Stimulated activated CD8-positive, alpha-beta memory T cell treated with anti-CD3 and anti-CD28 coated beads, Interleukin-12 subunit alpha, Interleukin-12 subunit beta, amount 100 ng/mL, for 24 hours (primary cell): ENCODE results near the gene GINS3.

ENCODE experiments used
- DNase-seq: peaks from one replicate; pipeline ENCODE4 v3.0.0-alpha.2; 2020; ENCODE audit errors: extremely low read depth

Gene GINS3

GRCh38 chr16:58425756-58426494 lies 33.7 kb downstream of the GINS3 start:
- no peak for DNase-seq

GRCh38 chr16:58426966-58427365 lies 34.7 kb downstream of the GINS3 start:
- DNase-seq, result no peak

- no peak for DNase-seq
Observed at GRCh38 chr16:58428621-58429542, 36.6 kb downstream of the GINS3 start.

GRCh38 chr16:58430718-58431117 lies 38.4 kb downstream of the GINS3 start:
- DNase-seq, result no peak

- no peak for DNase-seq
Observed at GRCh38 chr16:58433569-58433951, 41.3 kb downstream of the GINS3 start.

GRCh38 chr16:58435779-58436178 lies 43.5 kb downstream of the GINS3 start:
- DNase-seq, result no peak

GRCh38 chr16:58440131-58440530 lies 47.9 kb downstream of the GINS3 start:
- DNase-seq, result no peak

- no peak for DNase-seq
Observed at GRCh38 chr16:58442547-58442946, 50.3 kb downstream of the GINS3 start.

- no peak for DNase-seq
Observed at GRCh38 chr16:58443783-58444182, 51.5 kb downstream of the GINS3 start.

- no peak for DNase-seq
Observed at GRCh38 chr16:58444265-58444664, 52.0 kb downstream of the GINS3 start.

- no peak for DNase-seq
Observed at GRCh38 chr16:58448890-58449289, 56.6 kb downstream of the GINS3 start.

- no peak for DNase-seq
Observed at GRCh38 chr16:58449306-58449705, 57.0 kb downstream of the GINS3 start.

GRCh38 chr16:58449768-58450167 lies 57.5 kb downstream of the GINS3 start:
- DNase-seq, result no peak

GRCh38 chr16:58450590-58450989 lies 58.3 kb downstream of the GINS3 start:
- DNase-seq, result no peak

- no peak for DNase-seq
Observed at GRCh38 chr16:58451265-58451689, 59.0 kb downstream of the GINS3 start.

- no peak for DNase-seq
Observed at GRCh38 chr16:58451945-58452401, 59.7 kb downstream of the GINS3 start.

GRCh38 chr16:58452640-58453039 lies 60.4 kb downstream of the GINS3 start:
- no peak for DNase-seq

GRCh38 chr16:58454178-58454577 lies 61.9 kb downstream of the GINS3 start:
- no peak for DNase-seq

- DNase-seq, result no peak
Observed at GRCh38 chr16:58454856-58455255, 62.6 kb downstream of the GINS3 start.
